ENCODE results near the gene BCAS3.
"Not testable (repeated sequence)": the region's sequence is repeated elsewhere in the genome, so short reads cannot be mapped to it uniquely, and the experiment has no call there.

Gene BCAS3

DNA sequence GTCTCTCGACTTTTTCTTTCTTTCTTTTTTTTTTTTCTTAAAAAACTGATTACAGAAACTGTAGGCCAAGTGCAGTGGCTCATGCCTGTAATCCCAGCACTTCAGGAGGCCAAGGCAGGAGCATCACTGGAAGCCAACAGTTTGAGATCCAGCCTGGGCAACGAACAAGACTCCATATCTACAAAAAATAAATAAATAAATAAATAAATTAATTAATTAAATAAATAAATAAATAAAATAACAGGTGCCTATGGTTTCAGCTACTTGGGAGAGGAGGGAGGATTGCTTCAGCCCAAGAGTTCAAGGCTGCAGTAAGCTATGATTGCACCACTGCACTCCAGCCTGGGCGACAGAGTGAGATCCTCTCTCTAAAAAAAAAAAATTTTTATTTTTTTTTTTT is 679.4 kb downstream of the BCAS3 start:
- DNase-seq = not testable (repeated sequence)

DNA sequence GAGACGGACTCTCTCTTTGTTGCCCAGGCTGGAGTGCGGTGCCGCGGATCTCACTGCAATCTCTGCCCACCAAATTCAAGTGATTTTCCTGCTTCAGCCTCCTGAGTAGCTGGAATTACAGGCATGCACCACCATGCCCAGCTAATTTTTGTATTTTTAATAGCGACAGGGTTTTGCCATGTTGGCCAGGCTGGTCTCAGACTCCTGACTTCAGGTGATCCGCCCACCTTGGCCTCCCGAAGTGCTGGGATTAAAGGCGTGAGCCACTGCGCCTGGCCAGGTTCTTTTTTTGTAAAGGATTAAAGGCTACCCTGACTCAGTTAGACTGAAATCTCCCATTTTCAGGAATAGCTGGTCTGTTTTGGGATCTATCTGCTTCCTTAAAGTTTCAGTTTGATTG is 681.9 kb downstream of the BCAS3 start:
- not testable (repeated sequence) for DNase-seq

DNA sequence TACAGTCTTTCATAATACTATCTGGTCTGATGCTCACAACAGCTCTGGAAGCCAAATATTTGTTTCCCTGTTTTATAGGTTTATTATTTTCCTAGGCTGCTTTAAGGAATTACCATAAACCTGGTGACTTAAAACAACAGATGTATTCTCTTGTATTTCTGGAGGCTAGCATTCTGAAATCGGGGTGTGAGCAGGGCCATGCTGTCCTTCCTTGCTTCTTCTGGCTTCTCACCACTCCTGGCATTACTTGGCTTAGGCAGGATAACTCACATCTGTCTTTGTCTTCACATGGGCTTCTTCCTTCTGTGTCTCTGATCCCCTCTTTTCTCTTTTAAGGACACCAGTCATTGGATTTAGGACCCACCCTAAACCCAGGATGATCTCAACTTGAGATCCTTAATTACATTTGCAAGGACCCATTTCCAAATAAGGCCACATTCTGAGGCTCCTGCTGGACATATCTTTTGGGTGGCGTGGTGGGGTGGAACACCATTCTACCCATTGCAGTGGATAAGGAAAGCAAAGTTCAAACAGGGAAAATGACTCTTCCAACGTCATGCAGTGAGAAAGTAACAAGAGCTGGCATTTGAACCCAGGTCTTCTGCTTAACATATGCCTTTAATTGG is 682.8 kb downstream of the BCAS3 start:
- no peak for DNase-seq

DNA sequence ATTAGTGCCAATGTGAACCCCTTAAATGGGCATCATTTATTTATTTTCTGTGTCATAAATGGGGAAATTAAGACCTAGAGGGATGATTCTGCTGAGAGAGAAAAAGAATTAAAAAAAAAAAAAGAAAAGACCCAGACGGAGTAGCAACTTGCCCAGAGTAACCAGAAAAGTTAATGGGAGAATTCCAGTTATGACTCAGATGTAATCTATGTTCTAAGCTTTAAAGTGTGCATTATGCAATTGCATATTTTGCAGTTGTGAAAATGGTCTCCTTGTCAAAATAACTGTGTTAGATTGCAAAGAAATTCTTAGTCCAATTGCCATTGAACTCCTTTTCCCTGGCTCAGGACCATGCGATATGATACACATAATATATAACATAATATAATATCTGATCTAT is 683.4 kb downstream of the BCAS3 start:
- DNase-seq = no peak

DNA sequence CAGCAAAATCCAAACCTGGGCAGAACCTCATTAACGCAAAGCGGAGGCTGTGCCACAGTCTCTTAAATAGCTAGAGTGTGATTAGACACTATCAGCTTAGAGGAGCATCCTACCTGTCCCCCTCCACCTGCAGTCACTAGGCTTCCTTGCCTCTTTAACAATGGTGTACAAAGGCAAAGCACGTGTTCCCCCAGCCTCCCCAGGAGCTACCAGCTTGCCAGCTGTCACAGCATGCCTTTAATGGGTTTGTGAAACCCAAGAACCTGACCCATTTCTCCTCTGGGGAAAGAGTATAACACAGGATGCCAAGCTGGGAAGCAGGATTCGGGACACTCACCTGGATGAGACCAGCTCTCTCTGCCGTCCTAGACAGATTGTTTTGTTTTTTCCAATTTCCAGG is 684.7 kb downstream of the BCAS3 start:
- DNase-seq = no peak

DNA sequence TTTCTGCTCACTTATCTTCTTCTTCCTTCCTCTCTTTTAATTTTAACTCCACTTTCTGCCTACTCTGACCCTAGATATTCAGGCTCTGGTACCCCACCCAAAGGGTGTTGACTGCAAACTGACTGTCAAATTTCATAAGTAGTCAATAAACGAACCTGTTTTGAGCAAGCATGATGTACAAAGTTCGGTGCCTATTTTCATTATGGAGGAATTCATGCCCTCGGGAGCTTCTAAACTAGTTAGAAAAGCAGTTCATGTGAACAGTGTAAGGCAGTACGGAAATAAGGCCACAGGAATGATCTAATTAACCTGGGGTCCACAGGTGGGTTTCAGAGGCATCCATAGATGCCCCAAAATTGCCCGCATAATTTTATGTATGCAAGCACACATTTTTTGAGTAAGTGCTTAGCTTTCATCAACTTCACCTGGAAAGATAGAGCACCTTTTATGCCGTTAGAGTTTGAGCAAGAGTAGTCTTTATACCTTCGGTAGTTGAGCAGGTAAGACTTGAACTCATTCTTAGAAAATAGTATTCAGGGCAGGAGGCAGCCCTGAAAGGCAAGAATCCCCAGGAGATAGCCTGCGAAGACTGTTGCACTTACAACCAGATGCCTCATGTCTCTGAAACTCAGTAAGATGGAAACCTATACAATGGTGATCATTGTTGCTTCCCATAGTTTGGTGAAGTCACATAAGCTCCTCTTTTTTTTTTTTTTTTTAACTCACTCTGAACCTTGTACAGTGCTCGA is 685.4 kb downstream of the BCAS3 start:
- DNase-seq = no peak

DNA sequence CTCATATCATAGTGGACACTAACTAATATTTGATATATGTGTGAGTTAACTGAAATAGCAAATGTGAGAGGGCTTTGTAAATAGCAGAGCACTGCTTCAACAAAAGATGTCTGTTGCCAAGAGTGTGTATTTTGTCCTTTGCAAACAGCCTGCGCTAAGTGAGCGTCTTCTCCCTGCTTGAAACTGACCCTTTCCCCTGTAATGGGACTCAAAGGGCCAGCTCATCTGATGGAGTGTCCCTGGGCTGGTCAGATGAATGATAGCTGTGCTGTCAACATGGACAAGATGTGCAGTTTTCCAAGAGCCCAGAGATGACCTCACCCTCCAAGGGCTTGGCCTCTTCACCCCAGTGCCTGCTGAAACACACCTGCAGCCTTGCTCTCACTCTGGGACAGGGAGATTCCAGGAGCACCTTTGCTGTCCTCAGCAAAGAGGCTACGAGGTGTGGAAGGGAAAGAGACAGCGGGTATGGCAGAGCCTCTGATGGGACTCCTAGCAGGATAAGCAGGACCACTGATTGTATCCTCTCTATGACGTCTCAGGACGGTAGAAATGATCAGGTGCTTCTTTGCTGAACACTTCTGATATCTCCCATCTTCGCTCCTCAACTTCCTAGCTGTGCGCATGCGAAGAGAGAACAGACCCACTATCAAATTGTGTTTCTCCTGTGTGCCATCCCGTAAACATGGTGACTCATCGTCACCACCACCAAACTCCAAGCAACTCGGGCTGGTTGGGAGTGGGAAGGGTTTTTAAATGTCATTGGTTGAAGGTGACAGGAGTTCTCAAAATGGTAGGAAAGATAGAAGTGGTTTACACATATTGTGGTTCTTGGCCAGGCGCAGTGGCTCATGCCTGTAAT is 686.2 kb downstream of the BCAS3 start:
- DNase-seq = no peak

DNA sequence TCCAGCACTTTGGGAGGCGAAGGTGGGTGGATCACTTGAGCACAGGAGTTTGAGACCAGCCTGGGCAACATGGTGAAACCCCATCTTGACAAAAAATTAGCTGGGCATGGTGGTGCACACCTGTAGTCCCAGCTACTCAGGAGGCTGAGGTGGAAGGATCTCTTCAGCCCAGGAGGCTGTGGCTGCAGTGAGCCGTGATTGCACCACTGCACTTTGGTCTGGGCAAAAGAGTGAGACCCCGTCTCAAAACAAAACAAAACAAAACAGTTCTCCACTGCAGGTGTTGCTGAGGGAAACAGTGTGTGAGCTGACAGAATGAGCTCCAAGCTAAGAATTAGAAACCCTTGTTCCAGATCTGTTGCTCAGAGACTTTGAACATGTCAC is 686.8 kb downstream of the BCAS3 start:
- no peak for DNase-seq

DNA sequence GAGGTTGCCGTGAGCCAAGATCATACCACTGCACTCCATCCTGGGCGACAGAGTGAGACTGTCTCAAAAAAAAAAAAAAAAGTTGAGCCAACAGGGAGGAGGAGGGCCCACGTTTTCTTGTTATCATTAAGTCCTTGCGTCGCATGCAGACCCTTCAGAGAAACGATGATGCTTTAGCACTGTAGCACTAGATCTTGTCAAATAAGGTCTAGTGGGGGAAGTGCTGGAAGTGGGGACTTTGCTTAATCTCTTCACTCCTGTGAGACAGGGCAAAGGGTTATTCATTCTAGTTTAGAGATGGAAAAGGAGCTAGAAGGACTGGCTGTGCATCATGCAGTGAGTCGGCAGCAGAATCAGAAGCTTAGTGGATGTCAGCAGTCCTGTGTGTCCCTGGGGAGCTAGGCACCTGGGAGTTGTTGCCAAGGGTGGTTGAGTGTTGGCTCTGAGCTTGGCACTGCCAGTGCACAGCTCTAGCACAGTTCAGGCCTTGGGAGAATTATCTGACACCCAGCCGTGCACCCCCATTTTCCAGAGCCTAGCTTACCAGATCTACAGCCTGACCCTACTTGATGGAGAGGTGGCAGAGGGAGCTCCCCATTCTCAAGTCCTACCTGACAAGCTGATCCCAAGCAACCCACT is 688.5 kb downstream of the BCAS3 start:
- no peak for DNase-seq

DNA sequence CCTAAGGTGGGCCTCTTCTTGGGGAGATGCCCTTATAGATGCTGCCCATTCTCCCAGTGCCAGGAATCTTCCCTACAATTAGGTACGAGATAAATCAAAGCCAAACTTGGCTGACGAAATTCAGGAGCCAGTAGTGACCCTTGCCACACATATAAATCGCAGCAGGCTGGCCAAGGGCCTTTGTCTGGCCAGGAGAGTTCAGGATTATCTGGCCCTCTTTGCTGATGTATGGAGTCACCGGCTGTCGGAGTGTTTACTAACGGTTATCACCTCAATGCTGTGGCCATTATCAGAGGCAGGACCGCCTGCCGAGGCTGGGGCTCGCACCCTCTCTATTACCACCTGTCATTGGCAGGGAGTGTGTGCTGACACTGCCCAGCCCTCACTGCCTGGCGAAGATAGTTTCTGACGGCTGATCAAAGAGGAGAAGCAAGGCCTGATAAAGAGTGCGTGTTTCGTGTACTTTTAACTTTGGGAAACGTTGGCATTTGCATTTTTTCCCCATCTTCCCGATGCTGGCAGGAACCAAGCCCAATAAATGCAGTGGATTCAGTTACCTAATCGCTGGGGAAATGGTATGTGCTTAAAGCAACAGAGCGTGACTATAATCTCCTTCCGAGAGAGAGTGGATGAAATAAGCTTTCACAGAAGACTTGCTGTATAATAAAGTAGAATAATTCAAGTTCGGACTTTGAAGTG is 689.2 kb downstream of the BCAS3 start:
- DNase-seq = peak; percentile 80

DNA sequence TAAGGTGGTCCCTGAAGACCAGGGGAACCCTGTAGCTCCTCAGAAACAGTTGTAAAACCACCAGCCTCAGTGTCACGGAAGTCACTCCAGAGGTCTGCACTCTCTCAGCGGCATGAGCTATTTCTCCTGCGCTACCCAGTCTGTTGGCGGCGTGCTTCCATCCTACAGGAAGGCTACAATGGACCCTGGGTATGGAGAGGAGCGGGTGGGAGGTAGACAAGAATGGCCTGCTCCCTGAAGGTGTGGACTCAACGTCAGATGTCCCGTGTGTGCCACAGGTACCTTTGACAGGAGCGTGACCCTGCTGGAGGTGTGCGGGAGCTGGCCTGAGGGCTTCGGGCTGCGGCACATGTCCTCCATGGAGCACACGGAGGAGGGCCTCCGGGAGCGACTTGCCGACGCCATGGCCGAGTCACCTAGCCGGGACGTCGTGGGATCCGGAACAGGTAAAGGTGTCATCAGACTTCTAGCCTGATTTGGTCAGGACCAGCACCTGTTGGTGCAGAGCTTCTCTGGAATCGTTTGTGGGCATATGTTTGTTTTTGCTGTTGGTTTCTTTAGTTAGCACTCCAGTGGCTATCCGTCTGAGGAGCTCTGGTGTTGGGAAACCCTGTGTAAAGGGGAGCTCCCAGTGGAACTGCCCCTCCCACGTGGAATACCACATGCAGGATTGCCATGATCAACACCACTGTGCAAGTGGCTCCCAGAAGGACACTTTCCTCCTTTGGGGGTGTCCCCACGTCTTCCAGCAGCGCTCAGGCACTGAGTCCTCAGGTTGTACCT is 690.6 kb downstream of the BCAS3 start:
- DNase-seq = no peak

DNA sequence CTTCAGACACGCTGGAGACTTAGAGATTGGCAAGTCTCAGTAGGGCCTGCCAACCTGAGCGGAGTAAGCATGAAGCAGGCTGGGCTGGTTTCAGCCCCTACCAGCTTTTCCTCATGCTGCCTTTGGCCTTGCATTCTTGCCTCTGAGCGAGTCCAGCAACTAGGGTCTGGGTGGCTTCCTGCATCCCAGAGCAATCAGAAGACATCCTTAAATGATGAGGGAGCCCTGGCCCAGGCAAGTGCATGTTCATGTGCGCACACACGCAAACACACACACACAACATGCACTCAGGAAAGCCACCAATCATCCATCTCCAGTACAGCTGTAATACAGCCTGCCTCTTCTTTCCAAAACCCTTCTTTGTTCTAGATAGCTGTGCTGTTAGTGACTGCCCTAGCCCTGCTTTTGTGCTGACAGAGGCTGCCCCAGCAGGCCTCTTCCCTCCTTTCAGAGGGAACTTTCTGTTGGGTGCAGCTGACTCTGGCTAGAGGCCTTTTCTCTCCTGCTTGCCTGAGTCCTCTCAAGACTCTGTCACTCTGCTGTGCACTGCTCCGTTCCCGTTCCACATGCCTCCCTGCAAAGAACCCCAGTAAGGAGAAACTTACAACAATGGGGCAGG is 691.3 kb downstream of the BCAS3 start:
- DNase-seq = no peak

DNA sequence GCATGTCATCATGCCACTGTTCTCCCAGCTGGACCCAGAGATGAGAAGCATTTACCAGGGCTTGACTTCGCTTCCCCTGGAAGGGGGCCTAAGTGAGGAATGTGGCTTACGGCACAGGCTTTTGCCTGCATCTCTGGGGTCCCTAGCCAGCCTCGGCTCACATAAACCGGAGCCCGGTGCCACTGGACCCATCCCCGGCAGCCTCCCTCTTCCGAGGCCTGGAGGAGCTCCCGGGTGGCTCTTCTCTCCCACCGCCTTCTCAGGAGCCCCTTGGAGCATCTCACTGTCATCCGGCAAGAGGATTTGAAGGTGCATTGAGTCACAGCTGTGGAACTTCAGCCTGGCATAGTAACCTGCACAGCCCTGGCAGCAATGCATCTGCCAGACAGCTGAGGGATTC is 692.1 kb downstream of the BCAS3 start:
- DNase-seq = no peak

DNA sequence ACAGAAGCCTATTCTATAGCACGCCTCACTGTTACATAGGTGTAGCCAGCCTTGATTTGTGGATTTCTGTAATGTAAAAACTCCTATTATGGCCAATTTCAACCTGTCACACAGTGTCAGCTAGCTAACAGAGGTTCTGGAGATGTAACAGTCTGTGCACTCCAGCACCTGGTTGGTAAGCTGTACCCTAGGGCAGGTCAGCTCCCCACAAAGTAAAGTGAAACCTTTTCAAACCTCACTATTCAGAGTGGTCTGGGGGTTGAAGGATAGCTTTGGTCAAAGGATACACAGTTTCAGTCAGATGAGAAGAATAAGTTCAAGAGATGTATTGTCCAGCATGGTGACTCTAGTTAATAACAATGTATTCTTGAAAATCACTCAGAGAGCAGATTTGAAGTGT is 693.5 kb downstream of the BCAS3 start:
- DNase-seq = no peak

DNA sequence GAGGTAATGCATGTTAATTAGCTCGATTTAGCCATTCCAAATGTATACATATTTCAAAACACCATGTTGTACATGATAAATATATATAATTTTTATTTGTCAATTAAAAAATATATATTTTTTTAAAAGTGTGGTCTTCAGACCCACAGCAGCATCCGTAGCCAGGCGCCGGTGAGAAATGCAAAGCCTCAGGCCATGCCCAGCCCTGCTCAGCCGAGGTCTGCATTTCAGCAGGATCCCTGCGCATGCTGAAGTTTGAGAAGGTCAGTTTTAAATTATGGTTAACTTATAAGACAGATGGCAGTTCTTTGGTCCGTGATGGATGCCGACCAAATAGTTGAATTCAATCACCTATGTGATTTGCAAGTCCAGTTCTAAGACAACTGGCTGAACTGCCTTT is 694.0 kb downstream of the BCAS3 start:
- no peak for DNase-seq

DNA sequence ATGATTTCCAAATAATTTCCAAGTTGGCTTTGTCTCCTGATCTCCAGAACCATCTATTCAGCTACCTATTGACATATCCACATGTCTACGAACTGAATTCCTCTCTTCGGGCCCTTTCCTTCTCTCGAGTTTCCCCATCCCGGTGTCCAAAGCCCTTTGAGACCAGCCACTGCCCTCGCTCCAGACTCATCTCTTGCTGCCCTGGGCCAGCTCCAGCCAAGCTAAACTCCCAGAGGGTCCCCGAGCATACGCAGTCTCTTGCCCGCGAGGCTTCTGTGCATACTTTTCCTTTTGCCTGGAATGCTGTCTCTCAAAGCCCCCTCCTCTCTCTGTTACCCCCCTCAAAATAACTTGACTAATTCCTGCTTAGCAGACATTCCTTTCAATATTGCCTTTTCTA is 694.8 kb downstream of the BCAS3 start:
- DNase-seq = no peak

DNA sequence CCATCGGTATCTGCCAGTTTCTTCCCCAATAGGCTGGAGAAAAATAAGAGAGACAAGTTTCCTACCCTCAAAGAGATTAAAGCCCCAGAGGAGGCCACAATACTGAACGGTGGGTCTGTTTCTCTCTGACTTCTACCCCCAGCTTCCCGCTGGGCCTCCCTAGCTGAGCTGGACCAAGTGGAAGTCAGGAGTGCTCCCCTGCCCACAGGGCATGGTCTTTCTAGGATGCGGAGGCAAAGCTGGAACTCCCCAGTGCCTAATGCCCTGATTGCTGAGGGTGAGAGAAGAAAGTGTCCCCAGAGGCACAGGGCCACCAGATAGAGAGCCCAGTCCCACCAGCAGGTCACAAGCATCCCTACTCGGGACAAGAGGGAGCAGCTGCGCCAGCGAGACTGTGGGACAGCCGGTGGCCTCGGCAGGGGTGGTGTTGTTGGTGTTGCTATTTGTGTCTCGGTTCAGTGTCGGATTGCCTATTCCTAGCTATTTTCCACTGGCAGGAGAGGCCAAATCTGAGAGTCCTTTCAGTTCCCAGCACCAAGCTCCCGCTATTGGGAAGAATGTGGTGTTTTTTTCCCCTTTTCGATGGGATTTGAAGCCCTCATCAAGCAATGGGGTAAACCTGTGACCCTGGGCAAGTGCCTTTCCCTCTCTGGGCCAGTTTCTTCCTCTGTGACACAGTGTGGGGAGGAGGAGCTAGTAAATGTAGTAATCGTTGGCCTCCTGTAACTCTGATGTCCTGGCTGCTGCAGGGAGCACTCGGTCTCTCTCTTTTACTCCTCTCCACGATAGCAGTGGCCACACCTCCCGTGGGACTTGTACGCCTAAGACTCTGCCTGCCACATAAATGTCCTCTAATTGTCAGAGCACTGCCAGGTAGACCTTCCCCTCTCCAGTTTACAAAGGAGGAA is 699.5 kb downstream of the BCAS3 start:
- no peak for DNase-seq

DNA sequence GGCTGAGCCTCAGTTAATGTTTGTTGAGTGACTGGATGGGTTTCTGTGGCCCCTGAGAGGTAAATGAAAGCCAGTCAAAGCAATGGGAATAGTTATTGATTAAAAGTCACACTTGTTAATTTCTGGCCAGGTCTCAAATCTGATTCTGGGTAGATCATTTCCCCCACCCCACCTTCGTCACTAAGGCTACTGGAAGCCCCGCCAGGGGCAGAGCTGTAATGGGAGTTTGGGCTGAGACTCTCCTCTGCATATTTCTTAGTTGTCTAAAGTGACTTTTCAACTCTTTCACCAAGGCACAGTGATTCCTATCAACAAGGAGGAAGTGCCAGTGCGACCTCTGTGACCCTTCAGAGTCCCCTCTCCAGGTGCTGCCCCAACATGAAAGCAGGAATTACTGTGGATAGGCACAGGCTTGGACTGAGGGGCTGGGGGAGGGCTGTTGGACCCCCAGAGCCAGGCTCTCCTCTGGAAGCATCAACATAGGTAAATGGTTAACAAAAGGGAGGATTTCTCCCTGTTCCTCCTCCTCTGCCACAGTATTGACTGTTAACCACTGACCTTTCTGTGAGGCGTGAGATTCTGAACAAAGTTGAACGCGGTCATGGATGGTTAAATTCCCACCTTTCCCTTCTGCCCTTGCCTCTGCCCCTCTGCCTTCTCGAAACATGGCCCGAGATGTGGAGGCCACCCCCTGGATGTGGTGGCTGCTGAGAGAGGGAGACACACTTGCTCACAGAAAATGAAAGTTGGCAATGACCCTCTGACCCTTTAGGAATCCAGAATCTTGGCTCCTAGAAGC is 701.2 kb downstream of the BCAS3 start:
- DNase-seq = no peak

DNA sequence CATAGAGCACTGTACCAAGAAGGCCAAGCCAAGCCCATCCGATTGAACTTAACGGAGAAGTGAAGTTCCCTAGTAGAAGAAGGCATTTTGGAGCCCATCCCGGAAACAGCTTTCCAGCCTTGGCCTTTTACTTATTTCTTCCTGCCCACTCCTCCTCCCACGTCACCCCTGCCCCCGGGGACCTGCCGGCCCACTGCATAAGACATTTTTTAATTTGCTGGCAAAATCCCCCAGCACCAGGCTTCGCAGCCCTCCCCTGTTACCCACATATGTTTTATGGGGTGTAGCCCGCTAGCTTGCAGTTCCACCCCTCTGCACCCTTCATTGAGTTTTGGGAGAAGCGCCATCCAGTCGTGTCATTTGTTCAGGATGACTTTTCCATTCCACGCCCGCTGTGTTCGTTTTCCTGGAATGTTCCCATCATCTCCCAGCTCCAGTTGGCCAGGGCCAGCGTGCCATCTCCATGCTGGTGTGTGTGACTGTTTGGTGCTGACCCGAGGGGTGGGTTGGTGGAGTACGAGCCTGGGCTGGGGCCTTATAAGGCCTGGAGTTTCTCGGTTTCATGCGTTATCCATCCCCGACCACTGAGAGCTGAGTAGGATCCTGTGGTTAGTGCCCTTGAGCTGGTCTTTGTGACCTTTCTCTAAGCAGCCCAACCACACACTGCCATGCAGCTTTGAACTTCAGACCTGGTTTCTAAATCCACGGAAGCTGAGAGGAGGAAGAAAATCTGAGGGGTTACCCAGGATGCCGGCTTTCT is 702.0 kb downstream of the BCAS3 start:
- peak; percentile 50 for DNase-seq
